Esophagus squamous epithelium (tissue), 4 donors: ENCODE results near the gene GNA14.

Experiments used
- CTCF ChIP-seq, 6 experiments: fragments of 450-650 bp in 4 of 6; fragments of 200-600 bp in 2 of 6; sonication (generic) in 2 of 6; IDR thresholded peaks; one replicate each; pipeline ENCODE4 v1.5.1; 2016 to 2019; ENCODE audit warnings: antibody characterized with exemption in 6 of 6, mild to moderate bottlenecking in 4 of 6, moderate library complexity in 4 of 6
- POLR2A ChIP-seq, 4 donors: fragments of 450-650 bp; IDR thresholded peaks; one replicate each; pipeline ENCODE4 v1.6.1; 2017; ENCODE audit warnings: antibody characterized with exemption in 4 of 4, mild to moderate bottlenecking in 4 of 4, moderate library complexity in 3 of 4

GRCh38 chr9:77532607-77533006, 115.5 kb downstream of the GNA14 start:
- TF ChIP-seq CTCF (IDR thresholded peaks at IDR 0.05): no peak
- TF ChIP-seq POLR2A (IDR thresholded peaks at IDR 0.05): no peak
